H9 (cell line): ENCODE results near the gene DCXR. TPM values are rescaled to one million over a fixed set of nuclear protein-coding genes. Genes with fewer than 3 reads are reported as not detected.
A peak's percentile ranks its signal among the peaks of the same experiment; 100 is the strongest.

Experiments
- DNase-seq: peaks from one replicate; pipeline ENCODE4 v3.0.0-alpha.2; 2017
- H2AFZ ChIP-seq: one replicate; pipeline ENCODE4 v1.6.1; 2013; ENCODE audit warnings: mild to moderate bottlenecking, low read length, control low read depth, moderate library complexity
- H2AK5ac ChIP-seq: 2 replicates; pipeline ENCODE4 v1.6.1; 2013; ENCODE audit warnings: low read length, control low read depth, mixed read lengths; ENCODE audit not compliant: insufficient read length
- H2BK120ac ChIP-seq: one replicate; pipeline ENCODE4 v1.6.1; 2013; ENCODE audit warnings: low read depth, mild to moderate bottlenecking, low read length, control low read depth, inconsistent platforms; ENCODE audit not compliant: poor library complexity, severe bottlenecking
- H2BK12ac ChIP-seq: 2 replicates; pipeline ENCODE4 v1.6.1; 2013; ENCODE audit warnings: low read length, control low read depth, mixed read lengths, low read depth; ENCODE audit not compliant: insufficient read length
- H2BK15ac ChIP-seq: 2 replicates; pipeline ENCODE4 v1.6.1; 2013; ENCODE audit warnings: low read depth, low read length, control low read depth
- H2BK20ac ChIP-seq: one replicate; pipeline ENCODE4 v1.6.1; 2013; ENCODE audit warnings: low read depth, mild to moderate bottlenecking, low read length, control low read depth, inconsistent platforms; ENCODE audit not compliant: poor library complexity, severe bottlenecking
- H2BK5ac ChIP-seq: 2 replicates; pipeline ENCODE4 v1.6.1; 2013; ENCODE audit warnings: low read length, control low read depth, mixed read lengths; ENCODE audit not compliant: insufficient read length
- H3K14ac ChIP-seq: 2 replicates; pipeline ENCODE4 v1.6.1; 2013; ENCODE audit warnings: low read length, control low read depth; ENCODE audit not compliant: insufficient read depth
- H3K18ac ChIP-seq: 2 replicates; pipeline ENCODE4 v1.6.1; 2013; ENCODE audit warnings: low read depth, mild to moderate bottlenecking, mixed read lengths, low read length, control low read depth; ENCODE audit not compliant: insufficient read length
- H3K23ac ChIP-seq: 2 replicates; pipeline ENCODE4 v1.6.1; 2013; ENCODE audit warnings: low read length, control low read depth, mixed read lengths, low read depth; ENCODE audit not compliant: insufficient read length
- H3K23me2 ChIP-seq: 2 replicates; pipeline ENCODE4 v1.6.1; 2013; ENCODE audit warnings: low read depth, mild to moderate bottlenecking, mixed read lengths, low read length, control low read depth; ENCODE audit not compliant: insufficient read length, poor library complexity, severe bottlenecking
- H3K27ac ChIP-seq: 2 replicates; pipeline ENCODE4 v1.5.1; 2013; ENCODE audit warnings: low read length, control low read depth, mixed read lengths, low read depth; ENCODE audit not compliant: insufficient read length
- H3K27me3 ChIP-seq: 2 replicates; pipeline ENCODE4 v1.6.1; 2013; ENCODE audit warnings: low read length, control low read depth, inconsistent platforms; ENCODE audit not compliant: insufficient read depth
- H3K4ac ChIP-seq: 2 replicates; pipeline ENCODE4 v1.6.1; 2013; ENCODE audit warnings: low read depth, mild to moderate bottlenecking, control low read depth, inconsistent platforms, low read length, moderate library complexity
- H3K4me1 ChIP-seq: 2 replicates; pipeline ENCODE4 v1.6.1; 2013; ENCODE audit warnings: low read length, control low read depth, inconsistent platforms; ENCODE audit not compliant: insufficient read depth
- H3K4me2 ChIP-seq: 2 replicates; pipeline ENCODE4 v1.6.1; 2013; ENCODE audit warnings: low read length, control low read depth, mixed read lengths; ENCODE audit not compliant: insufficient read length, insufficient read depth
- H3K56ac ChIP-seq: 2 replicates; pipeline ENCODE4 v1.6.1; 2013; ENCODE audit warnings: low read depth, mild to moderate bottlenecking, mixed read lengths, low read length, control low read depth; ENCODE audit not compliant: insufficient read length
- H3K79me1 ChIP-seq: 2 replicates; pipeline ENCODE4 v1.6.1; 2013; ENCODE audit warnings: low read depth, mild to moderate bottlenecking, moderate library complexity, low read length, control low read depth, inconsistent platforms; ENCODE audit not compliant: insufficient read depth, poor library complexity, severe bottlenecking
- H3K79me2 ChIP-seq: 2 replicates; pipeline ENCODE4 v1.6.1; 2013; ENCODE audit warnings: low read length, control low read depth, inconsistent platforms; ENCODE audit not compliant: insufficient read depth
- H3K9ac ChIP-seq: 2 replicates; pipeline ENCODE4 v1.6.1; 2013; ENCODE audit warnings: low read length, control low read depth, mixed read lengths; ENCODE audit not compliant: insufficient read length; ENCODE audit errors: extremely low read depth
- H3K9me3 ChIP-seq: one replicate; pipeline ENCODE4 v1.6.1; 2013; ENCODE audit warnings: low read depth, low read length, inconsistent platforms; ENCODE audit not compliant: control insufficient read depth
- H3T11ph ChIP-seq: one replicate; pipeline ENCODE4 v1.6.1; 2013; ENCODE audit warnings: mild to moderate bottlenecking, low read length, control low read depth, inconsistent platforms
- H4K20me1 ChIP-seq: one replicate; pipeline ENCODE4 v1.6.1; 2013; ENCODE audit not compliant: control insufficient read depth, insufficient read length, insufficient read depth
- H4K5ac ChIP-seq: 2 replicates; pipeline ENCODE4 v1.6.1; 2013; ENCODE audit warnings: low read depth, mild to moderate bottlenecking, mixed read lengths, low read length, control low read depth; ENCODE audit not compliant: insufficient read length
- H4K8ac ChIP-seq: replicated peaks from 2 replicates; pipeline ENCODE4 v1.6.1; 2013; ENCODE audit warnings: low read length, control low read depth, mixed read lengths, low read depth; ENCODE audit not compliant: insufficient read length
- H4K91ac ChIP-seq: 2 replicates; pipeline ENCODE4 v1.6.1; 2013; ENCODE audit warnings: low read depth, mild to moderate bottlenecking, moderate library complexity, mixed read lengths, low read length, control low read depth; ENCODE audit not compliant: insufficient read length
- H3K27ac Mint-ChIP-seq, 3 experiments: 2 replicates in 2 of 3; 3 replicates in 1 of 3; pipeline ENCODE4 v1.8.0; 2020 to 2021; ENCODE audit warnings: mixed read lengths in 3 of 3, mild to moderate bottlenecking in 1 of 3, moderate library complexity in 1 of 3
- H3K27me3 Mint-ChIP-seq: 2 replicates; pipeline ENCODE4 v1.8.0; 2021; ENCODE audit warnings: low read depth, mild to moderate bottlenecking, moderate library complexity, mixed read lengths
- H3K36me3 Mint-ChIP-seq, 3 experiments: 2 replicates in 2 of 3; 3 replicates in 1 of 3; pipeline ENCODE4 v1.8.0; 2020 to 2021; ENCODE audit warnings: low read depth in 3 of 3, mixed read lengths in 3 of 3; ENCODE audit not compliant: insufficient read depth in 1 of 3
- H3K4me1 Mint-ChIP-seq, 2 experiments: 2 replicates each; pipeline ENCODE4 v1.8.0; 2020; ENCODE audit warnings: mixed read lengths in 2 of 2
- H3K4me3 Mint-ChIP-seq, 2 experiments: 2 replicates in 1 of 2; 3 replicates in 1 of 2; pipeline ENCODE4 v1.8.0; 2020 to 2021; ENCODE audit warnings: mild to moderate bottlenecking in 2 of 2, mixed read lengths in 2 of 2, moderate library complexity in 1 of 2
- H3K9me3 Mint-ChIP-seq, 2 experiments: 2 replicates in 1 of 2; 3 replicates in 1 of 2; pipeline ENCODE4 v1.8.0; 2020; ENCODE audit warnings: mild to moderate bottlenecking in 2 of 2, mixed read lengths in 2 of 2, moderate library complexity in 1 of 2
- WGBS: extraction: QIAGEN DNeasy Blood & Tissue Kit; methylation state at CpG from one replicate; pipeline ENCODE4 v1.1.7; 2013; ENCODE audit warnings: missing lambda C conversion rate, low lambda C conversion rate, mixed read lengths; ENCODE audit not compliant: insufficient read length; ENCODE audit errors: extremely low coverage; 5-methylcytosine and 5-hydroxymethylcytosine counted together
- total RNA-seq: library from RNA; stranded (reverse); gene quantifications from 2 replicates; pipeline ENCODE4 v1.2.1, GENCODE V29; 2021
- TF ChIP-seq, protein P1 (sequence below): fragments of 200-600 bp; sonication (generic); conservative IDR thresholded peaks from 3 replicates; pipeline ENCODE4 v1.8.0; 2021; ENCODE audit warnings: antibody characterized with exemption, mild to moderate bottlenecking

DCXR gene
- total RNA-seq, 1 experiment from 2014 or later: 93.6 TPM

DNA sequence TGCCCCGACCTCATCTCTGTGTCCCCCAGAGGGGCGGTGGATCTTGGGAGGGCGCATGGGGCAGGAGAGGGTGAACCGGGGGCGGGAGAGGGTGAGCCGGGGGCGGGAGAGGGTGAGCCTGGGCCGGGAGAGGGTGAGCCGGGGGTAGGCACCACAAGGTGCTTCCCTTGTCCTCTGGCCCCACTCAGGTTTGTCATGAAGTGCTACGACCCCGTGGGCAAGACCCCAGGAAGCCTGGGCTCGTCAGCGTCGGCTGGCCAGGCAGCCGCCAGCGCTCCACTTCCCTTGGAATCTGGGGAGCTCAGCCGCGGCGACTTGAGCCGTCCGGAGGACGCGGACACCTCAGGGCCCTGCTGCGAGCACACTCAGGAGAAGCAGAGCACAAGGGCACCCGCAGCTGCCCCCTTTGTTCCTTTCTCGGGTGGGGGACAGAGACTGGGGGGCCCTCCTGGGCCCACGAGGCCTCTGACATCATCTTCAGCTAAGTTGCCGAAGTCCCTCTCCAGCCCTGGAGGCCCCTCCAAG, 41.2 kb downstream of the DCXR start:
- H2BK12ac ChIP-seq: no peak overlapping the region
- no peaks in the 10 kb centered on the region for H3K79me1 ChIP-seq
- H3K79me2 ChIP-seq: no peaks in the 10 kb centered on the region
- no peak overlapping the region for H3K9ac ChIP-seq
- H3K27ac Mint-ChIP-seq: peak overlapping the region; percentile 36 to 87 (median 49); a peak in 4 of 7 replicates
- H3K4me1 ChIP-seq: no peaks in the 10 kb centered on the region; the same call in 1 of the 2 replicates
- H2BK120ac ChIP-seq: no peak overlapping the region
- no peak overlapping the region for H2BK15ac ChIP-seq
- no peak overlapping the region for H4K5ac ChIP-seq
- no peak overlapping the region for H4K8ac ChIP-seq
- H3K4ac ChIP-seq: no peak overlapping the region
- no CpG with 5 or more reads among the region's 28 CpGs for WGBS
- H3K23me2 ChIP-seq: no peaks in the 10 kb centered on the region
- H3K4me3 Mint-ChIP-seq: no peak overlapping the region
- H3K18ac ChIP-seq: no peak overlapping the region
- no peak overlapping the region for H2BK5ac ChIP-seq
- TF ChIP-seq, protein P1, sequence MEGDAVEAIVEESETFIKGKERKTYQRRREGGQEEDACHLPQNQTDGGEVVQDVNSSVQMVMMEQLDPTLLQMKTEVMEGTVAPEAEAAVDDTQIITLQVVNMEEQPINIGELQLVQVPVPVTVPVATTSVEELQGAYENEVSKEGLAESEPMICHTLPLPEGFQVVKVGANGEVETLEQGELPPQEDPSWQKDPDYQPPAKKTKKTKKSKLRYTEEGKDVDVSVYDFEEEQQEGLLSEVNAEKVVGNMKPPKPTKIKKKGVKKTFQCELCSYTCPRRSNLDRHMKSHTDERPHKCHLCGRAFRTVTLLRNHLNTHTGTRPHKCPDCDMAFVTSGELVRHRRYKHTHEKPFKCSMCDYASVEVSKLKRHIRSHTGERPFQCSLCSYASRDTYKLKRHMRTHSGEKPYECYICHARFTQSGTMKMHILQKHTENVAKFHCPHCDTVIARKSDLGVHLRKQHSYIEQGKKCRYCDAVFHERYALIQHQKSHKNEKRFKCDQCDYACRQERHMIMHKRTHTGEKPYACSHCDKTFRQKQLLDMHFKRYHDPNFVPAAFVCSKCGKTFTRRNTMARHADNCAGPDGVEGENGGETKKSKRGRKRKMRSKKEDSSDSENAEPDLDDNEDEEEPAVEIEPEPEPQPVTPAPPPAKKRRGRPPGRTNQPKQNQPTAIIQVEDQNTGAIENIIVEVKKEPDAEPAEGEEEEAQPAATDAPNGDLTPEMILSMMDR: no peak
- H3T11ph ChIP-seq: no peak overlapping the region
- no peaks in the 10 kb centered on the region for H3K9me3 ChIP-seq
- H3K27me3 Mint-ChIP-seq: no peaks in the 10 kb centered on the region
- H3K9me3 Mint-ChIP-seq: no peaks in the 10 kb centered on the region
- no peaks in the 10 kb centered on the region for H4K20me1 ChIP-seq
- peaks cover 11 to 26% of the 10 kb centered on the region in 2 experiments for H3K4me1 Mint-ChIP-seq
- no peak overlapping the region for H2BK20ac ChIP-seq
- no peak overlapping the region for H3K23ac ChIP-seq
- H3K36me3 Mint-ChIP-seq: peaks cover 0 to 9% (median 9%) of the 10 kb centered on the region in 3 experiments; a peak in 6 of 7 replicates
- no peaks in the 10 kb centered on the region for H3K27me3 ChIP-seq
- no peak overlapping the region for H3K14ac ChIP-seq
- no peak overlapping the region for H3K4me2 ChIP-seq
- no peak overlapping the region for H2AFZ ChIP-seq
- H2AK5ac ChIP-seq: no peak overlapping the region
- DNase-seq: no peak
- no peak overlapping the region for H3K27ac ChIP-seq
- H3K56ac ChIP-seq: no peak overlapping the region
- H4K91ac ChIP-seq: no peak overlapping the region
